Measurements from ENCODE around the gene AFG3L2. TPM values are rescaled to one million over a fixed set of nuclear protein-coding genes. Genes with fewer than 3 reads are reported as not detected.

The AFG3L2 gene
- total RNA-seq, 2 experiments from 2014 or later: 60.6 to 64.0 TPM

DNA sequence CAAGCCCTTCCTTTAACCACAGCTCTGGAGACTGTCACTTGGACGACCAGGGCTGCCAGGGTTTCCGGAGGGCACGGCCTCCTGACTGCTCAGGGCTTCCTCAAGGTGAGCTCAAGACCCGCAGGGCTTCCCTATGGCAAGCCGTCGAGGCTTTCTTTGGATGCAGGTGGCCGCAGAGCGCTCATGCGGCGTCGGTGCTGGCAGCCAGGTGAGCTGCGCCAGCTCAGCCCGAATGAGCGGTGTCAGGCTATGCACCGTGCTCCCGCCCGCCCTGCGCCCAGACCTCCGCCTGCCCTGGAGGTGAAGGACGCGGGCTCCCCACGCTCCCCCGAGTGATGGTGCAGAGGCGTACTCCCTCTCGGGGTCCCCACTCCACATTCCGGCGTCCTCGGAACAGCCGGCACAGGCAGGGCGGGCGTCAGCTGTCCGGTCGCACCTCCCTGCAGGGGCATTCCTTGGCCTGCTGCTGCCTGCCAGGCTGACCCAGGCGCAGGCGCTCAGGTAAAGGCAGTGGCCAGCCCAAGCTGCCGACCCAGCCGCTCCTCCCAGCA, 89.8 kb downstream of the AFG3L2 start:
- ATAC-seq (no peak), DNase-seq (no peak)
- ChIA-PET POLR2A (no interaction called here), CTCF (interaction anchor here (3.6 kb wide), 1 partner anchor 15 kb away, joined by 16 read pairs; no protein-coding TSS in a partner anchor)
- TF ChIP-seq, protein P1, sequence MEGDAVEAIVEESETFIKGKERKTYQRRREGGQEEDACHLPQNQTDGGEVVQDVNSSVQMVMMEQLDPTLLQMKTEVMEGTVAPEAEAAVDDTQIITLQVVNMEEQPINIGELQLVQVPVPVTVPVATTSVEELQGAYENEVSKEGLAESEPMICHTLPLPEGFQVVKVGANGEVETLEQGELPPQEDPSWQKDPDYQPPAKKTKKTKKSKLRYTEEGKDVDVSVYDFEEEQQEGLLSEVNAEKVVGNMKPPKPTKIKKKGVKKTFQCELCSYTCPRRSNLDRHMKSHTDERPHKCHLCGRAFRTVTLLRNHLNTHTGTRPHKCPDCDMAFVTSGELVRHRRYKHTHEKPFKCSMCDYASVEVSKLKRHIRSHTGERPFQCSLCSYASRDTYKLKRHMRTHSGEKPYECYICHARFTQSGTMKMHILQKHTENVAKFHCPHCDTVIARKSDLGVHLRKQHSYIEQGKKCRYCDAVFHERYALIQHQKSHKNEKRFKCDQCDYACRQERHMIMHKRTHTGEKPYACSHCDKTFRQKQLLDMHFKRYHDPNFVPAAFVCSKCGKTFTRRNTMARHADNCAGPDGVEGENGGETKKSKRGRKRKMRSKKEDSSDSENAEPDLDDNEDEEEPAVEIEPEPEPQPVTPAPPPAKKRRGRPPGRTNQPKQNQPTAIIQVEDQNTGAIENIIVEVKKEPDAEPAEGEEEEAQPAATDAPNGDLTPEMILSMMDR (IDR thresholded peaks at IDR 0.05): no peak
- Mint-ChIP-seq H3K36me3 (ENCODE audit: low read depth) (no peaks in the 10 kb centered on the region), H3K9me3 (no peaks in the 10 kb centered on the region), H3K4me1 (ENCODE audit: low read depth) (peaks cover 4% of the 10 kb centered on the region), H3K27me3 (peaks cover 24% of the 10 kb centered on the region), H3K27ac (no peak overlapping the region), H3K4me3 (no peak overlapping the region)
- intact Hi-C loops (cut with micrococcal nuclease): no loop called here

DNA sequence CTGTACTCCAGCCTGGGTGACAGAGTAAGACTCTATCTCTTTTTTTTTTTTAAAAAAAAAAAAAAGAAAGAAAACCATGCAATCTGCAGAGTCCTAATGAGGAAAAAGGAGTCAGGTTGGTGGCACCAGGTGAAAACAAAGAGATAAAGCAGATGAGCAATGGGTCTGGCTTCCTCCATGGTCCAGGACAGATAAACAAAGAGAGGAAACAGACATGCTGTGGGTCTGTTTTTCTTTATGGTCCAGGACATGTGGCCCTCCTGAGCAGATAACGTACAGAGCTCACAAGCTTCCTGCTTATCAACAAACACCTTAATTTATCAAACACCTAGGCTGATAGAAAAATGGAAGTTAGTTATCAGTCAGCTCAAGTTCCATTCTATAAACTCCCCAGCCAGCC, 93.4 kb downstream of the AFG3L2 start:
- Mint-ChIP-seq H3K27me3 (peaks cover 15% of the 10 kb centered on the region), H3K9me3 (no peaks in the 10 kb centered on the region), H3K4me3 (no peak overlapping the region), H3K27ac (no peak overlapping the region), H3K36me3 (ENCODE audit: low read depth) (no peaks in the 10 kb centered on the region), H3K4me1 (ENCODE audit: low read depth) (peaks cover 4% of the 10 kb centered on the region)
- POLR2A ChIA-PET: no interaction called here
- TF ChIP-seq, protein P1 (IDR thresholded peaks at IDR 0.05): no peak
- no peak for ATAC-seq
- DNase-seq: no peak
- intact Hi-C loops (cut with micrococcal nuclease): no loop called here
- CTCF ChIA-PET: interaction anchor here (1.6 to 2.0 kb wide), 2 partner anchors 12 to 45 kb away, joined by 4 to 9 read pairs; no protein-coding TSS in a partner anchor

DNA sequence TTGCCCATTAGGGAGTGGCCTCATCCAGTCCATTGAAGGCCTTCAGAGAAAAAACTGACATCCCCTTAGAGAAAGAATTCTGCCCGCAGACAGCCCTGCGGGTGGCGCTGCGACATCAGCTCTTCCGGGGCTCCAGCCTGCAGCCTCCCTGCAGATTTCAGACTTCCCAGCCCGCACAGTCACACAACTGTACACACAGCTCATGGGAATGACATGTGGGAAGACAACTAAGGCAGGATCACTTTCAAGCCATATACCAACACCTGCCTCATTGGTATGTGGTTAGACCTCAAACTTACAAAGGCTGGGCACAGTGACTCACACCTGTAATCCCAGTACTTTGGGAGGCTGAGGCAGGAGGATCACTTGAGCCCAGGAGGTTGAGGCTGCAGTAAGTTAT, 93.8 kb downstream of the AFG3L2 start:
- TF ChIP-seq, protein P1 (IDR thresholded peaks at IDR 0.05): no peak
- no peaks in the 10 kb centered on the region for H3K36me3 Mint-ChIP-seq (ENCODE audit: low read depth)
- H3K4me1 Mint-ChIP-seq (ENCODE audit: low read depth): peaks cover 4% of the 10 kb centered on the region
- peaks cover 13% of the 10 kb centered on the region for H3K27me3 Mint-ChIP-seq
- H3K4me3 Mint-ChIP-seq: no peak overlapping the region
- ATAC-seq: no peak
- no peaks in the 10 kb centered on the region for H3K9me3 Mint-ChIP-seq
- DNase-seq: no peak
- CTCF ChIA-PET: interaction anchor here (1.6 to 2.0 kb wide), 2 partner anchors 12 to 45 kb away, joined by 4 to 9 read pairs; no protein-coding TSS in a partner anchor
- POLR2A ChIA-PET: no interaction called here
- H3K27ac Mint-ChIP-seq: no peak overlapping the region
- intact Hi-C loops (cut with micrococcal nuclease): no loop called here

DNA sequence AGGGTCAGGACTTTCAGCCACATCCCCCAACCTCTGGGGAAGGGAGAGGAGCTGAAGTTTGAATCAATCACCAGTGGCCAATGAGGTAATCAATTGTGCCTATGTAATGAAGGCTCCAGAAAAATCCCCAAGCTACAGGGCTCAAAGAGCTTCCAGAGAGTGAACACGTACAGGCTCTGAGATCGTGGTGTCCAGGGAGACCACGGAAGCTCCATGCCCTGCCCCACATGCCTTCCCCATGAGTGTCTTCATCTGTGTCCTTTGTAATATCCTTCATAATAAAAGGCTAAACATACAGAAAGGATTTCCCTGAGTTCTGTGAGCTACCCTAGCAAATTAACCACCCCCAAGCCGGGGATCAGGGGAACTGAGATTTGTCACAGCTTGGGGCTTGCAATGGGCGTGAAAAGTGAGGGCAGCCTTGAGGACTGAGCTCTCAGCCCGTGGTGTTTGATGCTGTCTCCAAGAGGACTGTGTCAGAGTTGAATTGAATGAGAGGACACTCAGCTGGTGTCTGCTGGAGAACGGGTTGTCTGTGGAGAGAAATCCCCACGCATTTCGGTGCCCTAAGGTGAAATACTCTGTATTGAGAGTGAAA, 94.5 kb downstream of the AFG3L2 start:
- TF ChIP-seq, protein P1 (IDR thresholded peaks at IDR 0.05): no peak
- no peak for ATAC-seq
- H3K4me1 Mint-ChIP-seq (ENCODE audit: low read depth): no peaks in the 10 kb centered on the region
- DNase-seq: no peak
- H3K36me3 Mint-ChIP-seq (ENCODE audit: low read depth): no peaks in the 10 kb centered on the region
- no peak overlapping the region for H3K4me3 Mint-ChIP-seq
- intact Hi-C loops (cut with micrococcal nuclease): no loop called here
- POLR2A ChIA-PET: no interaction called here
- peaks cover 6% of the 10 kb centered on the region for H3K27me3 Mint-ChIP-seq
- H3K27ac Mint-ChIP-seq: no peak overlapping the region
- CTCF ChIA-PET: interaction anchor here (1.6 to 2.0 kb wide), 2 partner anchors 11 to 46 kb away, joined by 4 to 9 read pairs; no protein-coding TSS in a partner anchor
- H3K9me3 Mint-ChIP-seq: no peaks in the 10 kb centered on the region

DNA sequence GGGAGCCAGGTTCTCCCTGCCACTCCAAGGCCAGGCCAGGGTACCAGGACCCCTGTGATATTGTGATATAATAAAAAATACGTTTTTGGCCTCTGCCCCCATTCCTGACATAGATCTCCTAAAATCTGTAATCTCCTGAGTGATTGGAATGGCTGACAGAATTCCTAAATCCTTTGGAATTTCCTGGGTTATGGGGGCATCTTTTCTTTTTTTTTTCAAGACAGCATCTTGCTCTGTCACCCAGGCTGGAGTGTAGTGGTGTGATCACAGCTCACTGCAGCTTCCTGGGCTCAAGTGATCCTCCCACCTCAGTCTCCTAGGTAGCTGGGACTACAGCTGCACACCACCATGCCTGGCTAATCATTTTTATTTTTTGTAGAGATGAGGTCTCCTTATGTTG, 95.2 kb downstream of the AFG3L2 start:
- Mint-ChIP-seq H3K4me1 (ENCODE audit: low read depth) (no peaks in the 10 kb centered on the region), H3K4me3 (no peak overlapping the region), H3K9me3 (no peaks in the 10 kb centered on the region), H3K27me3 (peaks cover 12% of the 10 kb centered on the region), H3K36me3 (ENCODE audit: low read depth) (no peaks in the 10 kb centered on the region), H3K27ac (no peak overlapping the region)
- ChIA-PET POLR2A (no interaction called here), CTCF (interaction anchor here (2.0 kb wide), 1 partner anchor 10 kb away, joined by 9 read pairs; no protein-coding TSS in a partner anchor)
- intact Hi-C loops (cut with micrococcal nuclease): no loop called here
- TF ChIP-seq, protein P1 (IDR thresholded peaks at IDR 0.05): no peak
- ATAC-seq (no peak), DNase-seq (no peak)
